ENCODE data around the gene ST3GAL3.
A peak's percentile ranks its signal among the peaks of the same experiment; 100 is the strongest.

The ST3GAL3 gene

GRCh38 chr1:43930168-43930948 lies 223.0 kb downstream of the ST3GAL3 start:
- no peak for DNase-seq

GRCh38 chr1:43930949-43931275 lies 223.6 kb downstream of the ST3GAL3 start:
- no peak for DNase-seq

- no peak for DNase-seq
Observed at GRCh38 chr1:43931711-43932660, 224.7 kb downstream of the ST3GAL3 start.

GRCh38 chr1:43932786-43933385 lies 225.6 kb downstream of the ST3GAL3 start:
- no peak for DNase-seq

GRCh38 chr1:43933386-43934100 lies 226.2 kb downstream of the ST3GAL3 start, which contains the start of gene ARTN:
Gene ARTN (plus strand): TSS chr1:43933801. CDS start chr1:43935657, 1,856 bp downstream.
- no peak for DNase-seq

GRCh38 chr1:43934101-43934985 lies 227.0 kb downstream of the ST3GAL3 start:
- peak; percentile 46 for DNase-seq

- no peak for DNase-seq
Observed at GRCh38 chr1:43934986-43935324, 227.6 kb downstream of the ST3GAL3 start.

GRCh38 chr1:43935711-43936427 lies 228.5 kb downstream of the ST3GAL3 start:
- DNase-seq, result no peak

- no peak for DNase-seq
Observed at GRCh38 chr1:43936431-43937151, 229.3 kb downstream of the ST3GAL3 start.

- DNase-seq, result no peak
Observed at GRCh38 chr1:43937179-43937865, 230.0 kb downstream of the ST3GAL3 start.

GRCh38 chr1:43938383-43938782 lies 231.0 kb downstream of the ST3GAL3 start:
- no peak for DNase-seq

GRCh38 chr1:43938892-43939587 lies 231.7 kb downstream of the ST3GAL3 start:
- DNase-seq, result no peak

GRCh38 chr1:43942411-43942810 lies 235.1 kb downstream of the ST3GAL3 start:
- no peak for DNase-seq

GRCh38 chr1:43944860-43945259 lies 237.5 kb downstream of the ST3GAL3 start:
- no peak for DNase-seq

- DNase-seq, result no peak
Observed at GRCh38 chr1:43945674-43946235, 238.4 kb downstream of the ST3GAL3 start.

- DNase-seq, result peak; percentile 96
Observed at GRCh38 chr1:43946236-43947060, 239.1 kb downstream of the ST3GAL3 start, which contains the start of gene IPO13. Gene IPO13 (plus strand): TSS chr1:43946950. CDS start chr1:43947601, 651 bp downstream.

- no peak for DNase-seq
Observed at GRCh38 chr1:43947061-43947873, 239.9 kb downstream of the ST3GAL3 start.

All from CD4-positive, alpha-beta T cell treated with Interleukin-12 subunit alpha and Interleukin-12 subunit beta, for 1 hour (primary cell).